Natural killer cell (primary cell): Measurements from ENCODE around the gene ESR1. TPM values are rescaled to one million over a fixed set of nuclear protein-coding genes. Genes with fewer than 3 reads are reported as not detected.

ENCODE experiments used
- ATAC-seq, 3 donors: fragments of 150-1000 bp in 2 of 3; fragments of 200-7000 bp in 1 of 3; cut with Tn5 transposase; 1 replicate in 1 of 3; 2 replicates in 2 of 3; pipeline ENCODE4 v1.10.0; 2021; ENCODE audit warnings: mild to moderate bottlenecking in 2 of 3, moderate library complexity in 2 of 3
- DNase-seq, 2 donors: peaks; one replicate each; pipeline versions ENCODE4 v3.0.0 to v3.0.0-alpha.2; 2013 to 2021; ENCODE audit warnings: mixed read lengths in 1 of 2
- H3K27ac ChIP-seq: one replicate; pipeline ENCODE4 v1.5.1; 2013; ENCODE audit warnings: mild to moderate bottlenecking, low read length
- H3K27me3 ChIP-seq: one replicate; pipeline ENCODE4 v1.6.1; 2013; ENCODE audit warnings: low read length; ENCODE audit not compliant: control insufficient read depth, insufficient read depth
- H3K36me3 ChIP-seq: one replicate; pipeline ENCODE4 v1.6.1; 2013; ENCODE audit warnings: low read length; ENCODE audit not compliant: control insufficient read depth, insufficient read depth
- H3K4me1 ChIP-seq: one replicate; pipeline ENCODE4 v1.6.1; 2013; ENCODE audit warnings: low read length; ENCODE audit not compliant: control insufficient read depth, insufficient read depth
- H3K4me3 ChIP-seq: one replicate; pipeline ENCODE4 v1.5.1; 2013; ENCODE audit warnings: low read length
- H3K9me3 ChIP-seq: one replicate; pipeline ENCODE4 v1.6.1; 2013; ENCODE audit warnings: low read length; ENCODE audit not compliant: control insufficient read depth, insufficient read depth
- H3K27ac Mint-ChIP-seq, 2 donors: one replicate each; pipeline ENCODE4 v1.8.0; 2022; ENCODE audit warnings: mild to moderate bottlenecking in 2 of 2, mixed read lengths in 2 of 2, moderate library complexity in 1 of 2
- H3K27me3 Mint-ChIP-seq, 2 donors: one replicate each; pipeline ENCODE4 v1.8.0; 2022; ENCODE audit warnings: low read depth in 2 of 2, mixed read lengths in 2 of 2
- H3K36me3 Mint-ChIP-seq: one replicate; pipeline ENCODE4 v1.8.0; 2022; ENCODE audit warnings: mixed read lengths
- H3K4me1 Mint-ChIP-seq, 2 donors: one replicate each; pipeline ENCODE4 v1.8.0; 2022; ENCODE audit warnings: mixed read lengths in 2 of 2
- H3K4me3 Mint-ChIP-seq: one replicate; pipeline ENCODE4 v1.8.0; 2022; ENCODE audit warnings: mild to moderate bottlenecking, moderate library complexity, mixed read lengths
- H3K9me3 Mint-ChIP-seq, 2 donors: one replicate each; pipeline ENCODE4 v1.8.0; 2022; ENCODE audit warnings: mixed read lengths in 2 of 2
- WGBS: methylation state at CpG from one replicate; pipeline ENCODE4 v1.1.7; 2013; ENCODE audit warnings: missing lambda C conversion rate; ENCODE audit not compliant: insufficient coverage; 5-methylcytosine and 5-hydroxymethylcytosine counted together
- intact Hi-C: fragments of 100-400 bp; cut with micrococcal nuclease; formaldehyde crosslinking; loops from one replicate; pipeline ENCODE4 v1.14.2; 2022
- total RNA-seq, 4 donors: library from RNA; stranded (reverse); fragments of 120-200 nt in 1 of 4; gene quantifications; one replicate each; pipeline versions ENCODE4 v1.2.3 to v1.2.4, GENCODE V29; 2013 to 2022
- TF ChIP-seq, protein P1 (sequence below): fragments of 200-600 bp; IDR thresholded peaks from one replicate; pipeline ENCODE4 v1.8.0; 2022; ENCODE audit warnings: antibody characterized with exemption

ESR1 gene
- total RNA-seq, 3 donors from 2014 or later (not counting 1 experiment from before 2014, with no cell fraction given): 0.11 to 0.64 (median 0.60) TPM

DNA sequence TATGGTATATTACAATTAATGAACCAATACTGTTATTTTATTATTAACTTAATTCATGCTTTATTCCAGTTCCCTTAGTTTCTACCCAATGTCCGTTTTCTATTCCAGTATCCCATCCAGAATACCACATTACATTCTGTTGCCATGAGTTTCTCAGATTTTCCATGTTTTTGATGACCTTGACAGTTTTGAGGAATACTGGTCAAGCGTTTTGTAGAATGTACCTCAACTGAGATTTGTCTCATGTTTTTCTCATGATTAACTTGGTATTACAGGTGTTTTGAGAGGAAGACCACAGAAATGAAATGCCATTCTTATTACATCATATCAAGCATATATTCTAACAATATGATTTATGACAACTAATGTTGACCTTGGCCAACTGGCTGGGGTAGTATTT, 23.8 kb upstream of the ESR1 start:
- H3K27me3 ChIP-seq: no peaks in the 10 kb centered on the region
- Mint-ChIP-seq H3K4me3 (no peak overlapping the region), H3K27ac (no peak overlapping the region), H3K27me3 (peaks cover 0 to 4% of the 10 kb centered on the region in 2 donors), H3K4me1 (no peaks in the 10 kb centered on the region), H3K36me3 (no peaks in the 10 kb centered on the region), H3K9me3 (no peaks in the 10 kb centered on the region)
- intact Hi-C loops: no loop called here
- DNase-seq (no peak), ATAC-seq (no peak)
- H3K4me1 ChIP-seq: no peaks in the 10 kb centered on the region
- no peaks in the 10 kb centered on the region for H3K36me3 ChIP-seq
- 81% methylated on average over 2 of the region's 2 CpGs for WGBS
- no peak overlapping the region for H3K27ac ChIP-seq
- TF ChIP-seq, protein P1, sequence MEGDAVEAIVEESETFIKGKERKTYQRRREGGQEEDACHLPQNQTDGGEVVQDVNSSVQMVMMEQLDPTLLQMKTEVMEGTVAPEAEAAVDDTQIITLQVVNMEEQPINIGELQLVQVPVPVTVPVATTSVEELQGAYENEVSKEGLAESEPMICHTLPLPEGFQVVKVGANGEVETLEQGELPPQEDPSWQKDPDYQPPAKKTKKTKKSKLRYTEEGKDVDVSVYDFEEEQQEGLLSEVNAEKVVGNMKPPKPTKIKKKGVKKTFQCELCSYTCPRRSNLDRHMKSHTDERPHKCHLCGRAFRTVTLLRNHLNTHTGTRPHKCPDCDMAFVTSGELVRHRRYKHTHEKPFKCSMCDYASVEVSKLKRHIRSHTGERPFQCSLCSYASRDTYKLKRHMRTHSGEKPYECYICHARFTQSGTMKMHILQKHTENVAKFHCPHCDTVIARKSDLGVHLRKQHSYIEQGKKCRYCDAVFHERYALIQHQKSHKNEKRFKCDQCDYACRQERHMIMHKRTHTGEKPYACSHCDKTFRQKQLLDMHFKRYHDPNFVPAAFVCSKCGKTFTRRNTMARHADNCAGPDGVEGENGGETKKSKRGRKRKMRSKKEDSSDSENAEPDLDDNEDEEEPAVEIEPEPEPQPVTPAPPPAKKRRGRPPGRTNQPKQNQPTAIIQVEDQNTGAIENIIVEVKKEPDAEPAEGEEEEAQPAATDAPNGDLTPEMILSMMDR: no peak
- H3K4me3 ChIP-seq: no peak overlapping the region
- H3K9me3 ChIP-seq: no peaks in the 10 kb centered on the region

DNA sequence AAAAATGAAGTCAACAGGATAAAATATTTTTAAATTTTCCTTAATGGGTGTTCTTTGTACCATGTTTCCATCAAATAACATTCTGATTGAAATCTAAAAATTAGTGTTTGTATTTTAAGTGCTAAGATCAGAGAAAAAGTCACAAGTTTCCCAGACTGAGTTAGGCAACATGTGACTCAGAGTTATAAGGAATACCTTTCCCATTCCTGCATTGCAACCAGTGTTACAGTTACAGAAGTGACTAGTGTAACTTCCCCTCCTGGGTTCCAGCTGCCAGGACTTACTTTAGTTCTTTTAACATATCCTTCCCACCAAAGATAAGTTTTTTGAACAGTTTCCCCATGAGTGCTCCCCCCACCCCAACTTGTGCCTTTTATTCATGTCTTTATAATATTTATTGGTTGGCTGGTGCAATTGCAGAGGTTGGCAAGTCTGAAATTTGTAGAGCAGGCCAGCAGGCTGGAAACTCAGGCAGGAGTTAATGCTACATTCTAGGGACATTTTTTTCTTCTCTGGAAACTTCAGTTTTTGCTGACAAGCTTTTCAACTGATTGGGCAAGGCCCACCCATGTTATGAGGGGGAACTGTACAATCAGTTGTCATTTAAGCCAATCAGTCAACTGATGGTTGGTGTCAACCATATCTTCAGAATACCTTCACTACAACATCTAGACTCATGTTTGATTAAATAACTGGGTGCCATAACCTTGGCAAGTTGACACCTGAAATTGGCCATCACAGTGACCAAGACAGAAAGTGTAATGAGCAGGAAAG, 22.9 kb upstream of the ESR1 start:
- Mint-ChIP-seq H3K36me3 (no peaks in the 10 kb centered on the region), H3K4me1 (no peaks in the 10 kb centered on the region), H3K9me3 (no peaks in the 10 kb centered on the region), H3K27ac (no peak overlapping the region), H3K27me3 (peaks cover 0 to 4% of the 10 kb centered on the region in 2 donors), H3K4me3 (no peak overlapping the region)
- intact Hi-C loops: no loop called here
- no peaks in the 10 kb centered on the region for H3K27me3 ChIP-seq
- no peaks in the 10 kb centered on the region for H3K36me3 ChIP-seq
- no peak for DNase-seq
- no peaks in the 10 kb centered on the region for H3K4me1 ChIP-seq
- H3K27ac ChIP-seq: no peak overlapping the region
- H3K9me3 ChIP-seq: no peaks in the 10 kb centered on the region
- H3K4me3 ChIP-seq: no peak overlapping the region
- no peak for ATAC-seq
- TF ChIP-seq, protein P1: no peak

DNA sequence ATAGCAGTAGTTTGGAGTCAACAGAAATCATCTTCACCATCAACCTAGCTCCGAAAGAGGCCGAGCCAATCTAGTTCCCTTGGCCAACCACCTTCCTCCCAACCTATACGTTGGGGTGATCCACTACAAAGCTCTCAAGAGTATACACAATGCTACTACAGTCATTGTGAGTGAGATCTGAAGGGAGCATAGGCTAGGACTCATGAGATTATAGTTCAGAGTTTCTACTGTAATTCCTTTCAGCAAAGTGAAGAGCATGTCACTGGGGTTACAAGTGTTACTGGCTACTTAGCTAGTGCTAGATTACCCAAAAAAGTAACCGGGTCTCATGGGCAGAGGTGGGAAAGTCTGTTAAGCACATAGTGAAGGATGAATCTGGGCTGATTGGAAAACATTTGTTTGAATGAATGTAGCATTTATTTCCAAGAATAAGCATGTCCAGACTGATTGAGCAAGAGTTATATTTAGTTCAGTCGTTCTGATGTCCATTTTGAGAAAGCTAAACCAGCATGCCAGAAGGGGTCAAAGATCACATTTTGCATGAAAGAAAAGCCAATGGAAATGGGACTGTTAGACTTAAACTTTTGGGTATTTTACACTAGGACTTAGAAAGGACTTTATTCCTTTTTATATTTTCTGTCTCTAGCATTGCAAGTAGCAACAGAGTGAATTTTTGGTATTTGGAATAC, 10.5 kb upstream of the ESR1 start:
- peaks cover 15 to 16% of the 10 kb centered on the region in 2 donors for H3K27me3 Mint-ChIP-seq
- TF ChIP-seq, protein P1: no peak
- H3K9me3 Mint-ChIP-seq: no peaks in the 10 kb centered on the region
- Histone ChIP-seq H3K36me3 (no peaks in the 10 kb centered on the region), H3K27ac (no peak overlapping the region), H3K4me1 (no peaks in the 10 kb centered on the region), H3K27me3 (no peaks in the 10 kb centered on the region), H3K9me3 (no peaks in the 10 kb centered on the region), H3K4me3 (no peak overlapping the region)
- 98% methylated on average over 4 of the region's 5 CpGs for WGBS
- H3K27ac Mint-ChIP-seq: no peak overlapping the region
- no peaks in the 10 kb centered on the region for H3K36me3 Mint-ChIP-seq
- ATAC-seq (no peak), DNase-seq (no peak)
- intact Hi-C loops: no loop called here
- no peak overlapping the region for H3K4me3 Mint-ChIP-seq
- H3K4me1 Mint-ChIP-seq: no peaks in the 10 kb centered on the region
